ENCODE measurements around the gene TMEM43.

TMEM43 gene

GRCh38 chr3:14179795-14180194, 54.9 kb downstream of the TMEM43 start:
- ChIA-PET POLR2A (interaction anchor here (2.0 to 2.4 kb wide), 2 partner anchors 13 to 55 kb away, joined by 11 to 32 read pairs; partner anchors contain the start of genes CHCHD4 and TMEM43), CTCF (interaction anchor here (0.5 to 2.1 kb wide), 3 partner anchors 24 to 831 kb away, joined by 4 to 11 read pairs (median 8); no protein-coding TSS in a partner anchor)
- no peaks in the 10 kb centered on the region for H3K9me3 ChIP-seq (ENCODE audit: control insufficient read depth, insufficient read depth, low read depth, low read length)

GRCh38 chr3:14181253-14181652, 56.4 kb downstream of the TMEM43 start:
- Histone ChIP-seq H3K9me3 (ENCODE audit: control insufficient read depth, insufficient read depth, low read depth, low read length) (no peaks in the 10 kb centered on the region), H3K4me3 (ENCODE audit: low read depth, low read length) (no peak overlapping the region), H3K4me1 (ENCODE audit: control insufficient read depth, insufficient read depth, low read length) (peaks cover 4% of the 10 kb centered on the region; the same call in 1 of the 2 replicates), H3K36me3 (ENCODE audit: control insufficient read depth in 2 of 2, insufficient read depth in 1 of 2, low read length in 2 of 2) (peaks cover 31 to 51% of the 10 kb centered on the region in 2 experiments), H3K27ac (ENCODE audit: extremely low read depth, low read depth, low read length) (no peak overlapping the region)
- TF ChIP-seq ZNF701 (tag by site-specific recombination; IDR thresholded peaks at IDR 0.05) (no peak), KLF1 (tag by site-specific recombination; IDR thresholded peaks at IDR 0.05) (no peak), ZFHX2 (tag by site-specific recombination; conservative IDR thresholded peaks at IDR 0.05) (no peak), PATZ1 (tag by site-specific recombination; IDR thresholded peaks at IDR 0.05) (no peak), ZNF202 (tag by site-specific recombination; IDR thresholded peaks at IDR 0.05; ENCODE audit: borderline replicate concordance) (no peak), GFI1B (tag by site-specific recombination; IDR thresholded peaks at IDR 0.05) (no peak), ZNF174 (tag by site-specific recombination; IDR thresholded peaks at IDR 0.05) (no peak), ZIC2 (tag by site-specific recombination; IDR thresholded peaks at IDR 0.05) (no peak), ZNF521 (tag by site-specific recombination; IDR thresholded peaks at IDR 0.05) (no peak), SALL2 (tag by site-specific recombination; IDR thresholded peaks at IDR 0.05; ENCODE audit: borderline replicate concordance) (no peak), WT1 (tag by site-specific recombination; IDR thresholded peaks at IDR 0.05) (no peak), ZNF23 (tag by site-specific recombination; IDR thresholded peaks at IDR 0.05; ENCODE audit: borderline replicate concordance) (no peak), RBAK (tag by site-specific recombination; IDR thresholded peaks at IDR 0.05) (no peak), ZNF571 (tag by site-specific recombination; IDR thresholded peaks at IDR 0.05) (no peak), ZNF157 (tag by site-specific recombination; IDR thresholded peaks at IDR 0.05) (no peak), CTCF (tag by site-specific recombination; IDR thresholded peaks at IDR 0.05) (no peak), ZNF585B (tag by site-specific recombination; IDR thresholded peaks at IDR 0.05) (no peak), ZNF132 (tag by site-specific recombination; IDR thresholded peaks at IDR 0.05; ENCODE audit: borderline replicate concordance) (no peak)
- ChIA-PET CTCF (interaction anchor here (2.1 kb wide), 1 partner anchor 23 kb away, joined by 11 read pairs; no protein-coding TSS in a partner anchor), POLR2A (no interaction called here)

More at GRCh38 chr3:14179795-14180194, 54.9 kb downstream of the TMEM43 start:
- Histone ChIP-seq H3K4me3 (ENCODE audit: low read depth, low read length) (no peak overlapping the region), H3K4me1 (ENCODE audit: control insufficient read depth, insufficient read depth, low read length) (peaks cover 7% of the 10 kb centered on the region; the same call in 1 of the 2 replicates), H3K36me3 (ENCODE audit: control insufficient read depth in 2 of 2, insufficient read depth in 1 of 2, low read length in 2 of 2) (peaks cover 16 to 37% of the 10 kb centered on the region in 2 experiments), H3K27ac (ENCODE audit: extremely low read depth, low read depth, low read length) (no peak overlapping the region)
- TF ChIP-seq ZNF791 (tag by site-specific recombination; IDR thresholded peaks at IDR 0.05), result no peak
- no peak for TF ChIP-seq ZNF280D (tag by site-specific recombination; IDR thresholded peaks at IDR 0.05)
- peak; percentile 75 for TF ChIP-seq SCRT1 (tag by site-specific recombination; IDR thresholded peaks at IDR 0.05; ENCODE audit: borderline replicate concordance)
- peak; percentile 89 for TF ChIP-seq SCRT2 (tag by site-specific recombination; IDR thresholded peaks at IDR 0.05)
